GM12878 (cell line): ENCODE data around the gene UTP3. TPM values are rescaled to one million over a fixed set of nuclear protein-coding genes. Genes with fewer than 3 reads are reported as not detected.

Experiments used
- GATAD2B ChIP-seq: fragments of 450-650 bp; conservative IDR thresholded peaks from 2 replicates; pipeline ENCODE4 v1.6.1; 2017; ENCODE audit warnings: low read depth, mild to moderate bottlenecking, moderate library complexity
- LARP7 ChIP-seq: fragments of 450-650 bp; IDR thresholded peaks from 2 replicates; pipeline ENCODE4 v1.6.1; 2017; ENCODE audit warnings: mild to moderate bottlenecking
- MYC ChIP-seq: IDR thresholded peaks from 2 replicates; pipeline ENCODE4 v1.6.1; 2011; ENCODE audit warnings: mild to moderate bottlenecking, low read length, moderate library complexity, inconsistent platforms; ENCODE audit not compliant: insufficient read depth, insufficient replicate concordance, insufficient read length, severe bottlenecking
- RELA ChIP-seq: fragments of 450-650 bp; IDR thresholded peaks from 2 replicates; pipeline ENCODE4 v1.8.0; 2014; ENCODE audit warnings: borderline replicate concordance; ENCODE audit not compliant: partially characterized antibody
- SP1 ChIP-seq: IDR thresholded peaks from one replicate; pipeline ENCODE4 v1.6.1; 2011; ENCODE audit warnings: low read depth, low read length
- SUPT20H ChIP-seq: IDR thresholded peaks from 2 replicates; pipeline ENCODE4 v1.6.1; 2011; ENCODE audit warnings: low read depth, mild to moderate bottlenecking, low read length, moderate library complexity, borderline replicate concordance; ENCODE audit not compliant: control insufficient read depth
- TCF12 ChIP-seq: IDR thresholded peaks from 2 replicates; pipeline ENCODE4 v1.6.1; 2011; ENCODE audit warnings: low read depth, mild to moderate bottlenecking, low read length
- WRNIP1 ChIP-seq: IDR thresholded peaks from 2 replicates; pipeline ENCODE4 v1.6.1; 2011; ENCODE audit warnings: low read depth, low read length, improper control_type of control experiment, borderline replicate concordance
- YBX1 ChIP-seq: fragments of 450-650 bp; IDR thresholded peaks from 2 replicates; pipeline ENCODE4 v1.6.1; 2016; ENCODE audit warnings: antibody characterized with exemption
- ZNF217 ChIP-seq: fragments of 450-650 bp; IDR thresholded peaks from 2 replicates; pipeline ENCODE4 v1.6.1; 2017; ENCODE audit warnings: antibody characterized with exemption, mild to moderate bottlenecking
- ZNF687 ChIP-seq: fragments of 450-650 bp; IDR thresholded peaks from 2 replicates; pipeline ENCODE4 v1.6.1; 2017; ENCODE audit warnings: mild to moderate bottlenecking, moderate library complexity
- ZSCAN29 ChIP-seq: fragments of 450-650 bp; IDR thresholded peaks from 2 replicates; pipeline ENCODE4 v1.6.1; 2017; ENCODE audit warnings: mild to moderate bottlenecking, moderate library complexity
- polyA plus RNA-seq, 11 experiments: library from polyadenylated mRNA; depleted of rRNA in 4 of 11; unstranded in 6 of 11; stranded (reverse) in 5 of 11; fragments of >200 nt; fragmentation: Nextera tagmentation in 4 of 11; fragmentation: Illumina TruSeq in 1 of 11; extraction: Ambion mirVana in 4 of 11; extraction: Trizol in 1 of 11; gene quantifications; 1 replicate in 1 of 11; 2 replicates in 10 of 11; pipeline versions ENCODE4 v1.2.1 to v1.2.3, GENCODE V29; 2011 to 2016; ENCODE audit warnings: inconsistent platforms in 2 of 11, missing spikeins in 2 of 11, low read depth in 1 of 11
- total RNA-seq, 4 experiments: library from RNA; depleted of rRNA in 3 of 4; stranded (reverse); fragments of >200 nt in 3 of 4; fragmentation: Illumina TruSeq in 1 of 4; extraction: Trizol in 1 of 4; gene quantifications; 2 replicates each; pipeline versions ENCODE4 v1.2.1 to v1.2.3, GENCODE V29; 2013 to 2021
- TF ChIP-seq, protein P1 (sequence below): fragments of 450-650 bp; IDR thresholded peaks from 2 replicates; pipeline ENCODE4 v1.6.1; 2017; ENCODE audit warnings: antibody characterized with exemption, mild to moderate bottlenecking, moderate library complexity
- TF ChIP-seq, protein P2 (sequence below): fragments of 450-650 bp; IDR thresholded peaks from 2 replicates; pipeline ENCODE4 v1.6.1; 2017; ENCODE audit warnings: mild to moderate bottlenecking, moderate library complexity
- TF ChIP-seq, protein P3 (sequence below): IDR thresholded peaks from 2 replicates; pipeline ENCODE4 v1.6.1; 2011; ENCODE audit warnings: borderline replicate concordance, low read depth, mild to moderate bottlenecking, moderate library complexity, mixed read lengths, low read length; ENCODE audit not compliant: insufficient read depth; ENCODE audit errors: extremely low read length
- TF ChIP-seq, protein P4 (sequence below): fragments of 450-650 bp; IDR thresholded peaks from 2 replicates; pipeline ENCODE4 v1.6.1; 2016; ENCODE audit warnings: mild to moderate bottlenecking

UTP3 gene
- total and polyA plus RNA-seq, 10 of the 15 experiments (the other 5 are each of a cell fraction or from before 2014, with no cell fraction given) = 15.8 to 60.7 (median 22.5) TPM

DNA sequence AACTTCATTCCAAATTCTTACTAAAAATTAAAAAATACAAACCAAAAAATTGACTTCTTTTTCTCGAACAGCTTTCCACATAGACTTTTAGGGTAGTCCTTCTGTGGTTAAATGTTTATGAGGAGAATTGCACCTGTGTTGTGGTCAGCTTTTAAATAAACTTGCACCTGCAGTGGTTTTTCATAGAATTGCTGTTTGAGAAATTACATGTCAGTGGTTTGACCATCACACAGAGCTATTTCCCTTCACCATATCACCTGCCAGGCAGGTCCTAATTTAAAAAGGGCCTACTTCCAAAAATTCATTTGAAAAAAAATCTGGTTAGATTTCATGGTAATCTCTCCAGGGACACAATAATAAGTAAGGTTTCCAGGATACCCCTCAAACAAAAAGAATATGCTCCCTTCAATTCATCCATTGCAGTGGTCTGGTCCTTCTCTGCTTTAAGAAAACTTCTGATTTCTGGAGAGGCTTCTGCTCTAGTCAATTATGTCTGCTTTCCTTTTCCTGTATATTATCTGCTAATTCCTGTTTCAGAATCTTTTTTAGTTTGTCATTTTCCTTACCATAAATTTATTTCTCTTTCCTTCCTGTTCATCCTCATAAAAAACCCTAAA, 9.8 kb upstream of the UTP3 start (continued):
- no peak for TF ChIP-seq ZSCAN29
- no peak for TF ChIP-seq MYC
- TF ChIP-seq, protein P1, sequence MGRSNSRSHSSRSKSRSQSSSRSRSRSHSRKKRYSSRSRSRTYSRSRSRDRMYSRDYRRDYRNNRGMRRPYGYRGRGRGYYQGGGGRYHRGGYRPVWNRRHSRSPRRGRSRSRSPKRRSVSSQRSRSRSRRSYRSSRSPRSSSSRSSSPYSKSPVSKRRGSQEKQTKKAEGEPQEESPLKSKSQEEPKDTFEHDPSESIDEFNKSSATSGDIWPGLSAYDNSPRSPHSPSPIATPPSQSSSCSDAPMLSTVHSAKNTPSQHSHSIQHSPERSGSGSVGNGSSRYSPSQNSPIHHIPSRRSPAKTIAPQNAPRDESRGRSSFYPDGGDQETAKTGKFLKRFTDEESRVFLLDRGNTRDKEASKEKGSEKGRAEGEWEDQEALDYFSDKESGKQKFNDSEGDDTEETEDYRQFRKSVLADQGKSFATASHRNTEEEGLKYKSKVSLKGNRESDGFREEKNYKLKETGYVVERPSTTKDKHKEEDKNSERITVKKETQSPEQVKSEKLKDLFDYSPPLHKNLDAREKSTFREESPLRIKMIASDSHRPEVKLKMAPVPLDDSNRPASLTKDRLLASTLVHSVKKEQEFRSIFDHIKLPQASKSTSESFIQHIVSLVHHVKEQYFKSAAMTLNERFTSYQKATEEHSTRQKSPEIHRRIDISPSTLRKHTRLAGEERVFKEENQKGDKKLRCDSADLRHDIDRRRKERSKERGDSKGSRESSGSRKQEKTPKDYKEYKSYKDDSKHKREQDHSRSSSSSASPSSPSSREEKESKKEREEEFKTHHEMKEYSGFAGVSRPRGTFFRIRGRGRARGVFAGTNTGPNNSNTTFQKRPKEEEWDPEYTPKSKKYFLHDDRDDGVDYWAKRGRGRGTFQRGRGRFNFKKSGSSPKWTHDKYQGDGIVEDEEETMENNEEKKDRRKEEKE = no peak
- no peak for TF ChIP-seq SP1
- TF ChIP-seq, protein P2, sequence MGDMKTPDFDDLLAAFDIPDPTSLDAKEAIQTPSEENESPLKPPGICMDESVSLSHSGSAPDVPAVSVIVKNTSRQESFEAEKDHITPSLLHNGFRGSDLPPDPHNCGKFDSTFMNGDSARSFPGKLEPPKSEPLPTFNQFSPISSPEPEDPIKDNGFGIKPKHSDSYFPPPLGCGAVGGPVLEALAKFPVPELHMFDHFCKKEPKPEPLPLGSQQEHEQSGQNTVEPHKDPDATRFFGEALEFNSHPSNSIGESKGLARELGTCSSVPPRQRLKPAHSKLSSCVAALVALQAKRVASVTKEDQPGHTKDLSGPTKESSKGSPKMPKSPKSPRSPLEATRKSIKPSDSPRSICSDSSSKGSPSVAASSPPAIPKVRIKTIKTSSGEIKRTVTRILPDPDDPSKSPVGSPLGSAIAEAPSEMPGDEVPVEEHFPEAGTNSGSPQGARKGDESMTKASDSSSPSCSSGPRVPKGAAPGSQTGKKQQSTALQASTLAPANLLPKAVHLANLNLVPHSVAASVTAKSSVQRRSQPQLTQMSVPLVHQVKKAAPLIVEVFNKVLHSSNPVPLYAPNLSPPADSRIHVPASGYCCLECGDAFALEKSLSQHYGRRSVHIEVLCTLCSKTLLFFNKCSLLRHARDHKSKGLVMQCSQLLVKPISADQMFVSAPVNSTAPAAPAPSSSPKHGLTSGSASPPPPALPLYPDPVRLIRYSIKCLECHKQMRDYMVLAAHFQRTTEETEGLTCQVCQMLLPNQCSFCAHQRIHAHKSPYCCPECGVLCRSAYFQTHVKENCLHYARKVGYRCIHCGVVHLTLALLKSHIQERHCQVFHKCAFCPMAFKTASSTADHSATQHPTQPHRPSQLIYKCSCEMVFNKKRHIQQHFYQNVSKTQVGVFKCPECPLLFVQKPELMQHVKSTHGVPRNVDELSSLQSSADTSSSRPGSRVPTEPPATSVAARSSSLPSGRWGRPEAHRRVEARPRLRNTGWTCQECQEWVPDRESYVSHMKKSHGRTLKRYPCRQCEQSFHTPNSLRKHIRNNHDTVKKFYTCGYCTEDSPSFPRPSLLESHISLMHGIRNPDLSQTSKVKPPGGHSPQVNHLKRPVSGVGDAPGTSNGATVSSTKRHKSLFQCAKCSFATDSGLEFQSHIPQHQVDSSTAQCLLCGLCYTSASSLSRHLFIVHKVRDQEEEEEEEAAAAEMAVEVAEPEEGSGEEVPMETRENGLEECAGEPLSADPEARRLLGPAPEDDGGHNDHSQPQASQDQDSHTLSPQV = no peak
- TF ChIP-seq, protein P3, sequence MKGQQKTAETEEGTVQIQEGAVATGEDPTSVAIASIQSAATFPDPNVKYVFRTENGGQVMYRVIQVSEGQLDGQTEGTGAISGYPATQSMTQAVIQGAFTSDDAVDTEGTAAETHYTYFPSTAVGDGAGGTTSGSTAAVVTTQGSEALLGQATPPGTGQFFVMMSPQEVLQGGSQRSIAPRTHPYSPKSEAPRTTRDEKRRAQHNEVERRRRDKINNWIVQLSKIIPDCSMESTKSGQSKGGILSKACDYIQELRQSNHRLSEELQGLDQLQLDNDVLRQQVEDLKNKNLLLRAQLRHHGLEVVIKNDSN = no peak
- TF ChIP-seq SUPT20H = no peak
- TF ChIP-seq LARP7 = no peak
- no peak for TF ChIP-seq YBX1
- TF ChIP-seq RELA = no peak
- TF ChIP-seq WRNIP1 = no peak
- TF ChIP-seq, protein P4, sequence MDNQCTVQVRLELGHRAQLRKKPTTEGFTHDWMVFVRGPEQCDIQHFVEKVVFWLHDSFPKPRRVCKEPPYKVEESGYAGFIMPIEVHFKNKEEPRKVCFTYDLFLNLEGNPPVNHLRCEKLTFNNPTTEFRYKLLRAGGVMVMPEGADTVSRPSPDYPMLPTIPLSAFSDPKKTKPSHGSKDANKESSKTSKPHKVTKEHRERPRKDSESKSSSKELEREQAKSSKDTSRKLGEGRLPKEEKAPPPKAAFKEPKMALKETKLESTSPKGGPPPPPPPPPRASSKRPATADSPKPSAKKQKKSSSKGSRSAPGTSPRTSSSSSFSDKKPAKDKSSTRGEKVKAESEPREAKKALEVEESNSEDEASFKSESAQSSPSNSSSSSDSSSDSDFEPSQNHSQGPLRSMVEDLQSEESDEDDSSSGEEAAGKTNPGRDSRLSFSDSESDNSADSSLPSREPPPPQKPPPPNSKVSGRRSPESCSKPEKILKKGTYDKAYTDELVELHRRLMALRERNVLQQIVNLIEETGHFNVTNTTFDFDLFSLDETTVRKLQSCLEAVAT = peak; percentile 85
- no peak for TF ChIP-seq GATAD2B
- peak; percentile 97 for TF ChIP-seq TCF12
- TF ChIP-seq ZNF687 = no peak
- TF ChIP-seq ZNF217 = no peak
